Measurements from ENCODE around the gene SPART. TPM values are rescaled to one million over a fixed set of nuclear protein-coding genes. Genes with fewer than 3 reads are reported as not detected.

SPART gene
- total RNA-seq, 3 donors from 2014 or later (not counting 1 experiment from before 2014, with no cell fraction given), result 29.2 to 31.2 (median 30.6) TPM

DNA sequence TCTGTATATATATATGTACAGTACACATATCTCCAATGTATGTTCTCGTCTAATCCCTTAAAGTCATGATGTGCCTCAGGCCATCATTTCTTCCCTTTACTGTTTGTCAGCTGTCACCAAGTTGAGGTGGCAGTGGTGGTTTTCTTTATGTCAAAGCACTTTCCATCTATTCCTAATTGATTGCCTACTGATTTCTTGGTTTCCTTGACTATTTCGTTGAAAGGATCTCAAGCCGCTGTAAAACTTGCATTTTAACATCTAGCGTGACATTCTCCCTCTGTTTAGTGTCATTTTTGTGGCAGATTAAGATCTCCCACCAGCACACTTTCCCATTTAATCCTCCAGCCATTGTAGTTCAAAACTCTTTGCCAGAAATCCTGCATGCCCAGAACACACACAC is 25.0 kb upstream of the SPART start:
- Histone ChIP-seq H3K27me3 (ENCODE audit: control insufficient read depth, insufficient read depth, low read length) (no peaks in the 10 kb centered on the region), H3K4me1 (ENCODE audit: control insufficient read depth, insufficient read depth, low read length) (no peaks in the 10 kb centered on the region), H3K9me3 (ENCODE audit: control insufficient read depth, insufficient read depth, low read length) (no peaks in the 10 kb centered on the region), H3K36me3 (ENCODE audit: control insufficient read depth, insufficient read depth, low read length) (no peaks in the 10 kb centered on the region), H3K27ac (ENCODE audit: low read length) (no peak overlapping the region), H3K4me3 (ENCODE audit: low read length) (no peak overlapping the region)
- no peaks in the 10 kb centered on the region for H3K36me3 Mint-ChIP-seq
- DNase-seq (no peak), ATAC-seq (no peak)
- no peak overlapping the region for H3K4me3 Mint-ChIP-seq
- TF ChIP-seq, protein P1, sequence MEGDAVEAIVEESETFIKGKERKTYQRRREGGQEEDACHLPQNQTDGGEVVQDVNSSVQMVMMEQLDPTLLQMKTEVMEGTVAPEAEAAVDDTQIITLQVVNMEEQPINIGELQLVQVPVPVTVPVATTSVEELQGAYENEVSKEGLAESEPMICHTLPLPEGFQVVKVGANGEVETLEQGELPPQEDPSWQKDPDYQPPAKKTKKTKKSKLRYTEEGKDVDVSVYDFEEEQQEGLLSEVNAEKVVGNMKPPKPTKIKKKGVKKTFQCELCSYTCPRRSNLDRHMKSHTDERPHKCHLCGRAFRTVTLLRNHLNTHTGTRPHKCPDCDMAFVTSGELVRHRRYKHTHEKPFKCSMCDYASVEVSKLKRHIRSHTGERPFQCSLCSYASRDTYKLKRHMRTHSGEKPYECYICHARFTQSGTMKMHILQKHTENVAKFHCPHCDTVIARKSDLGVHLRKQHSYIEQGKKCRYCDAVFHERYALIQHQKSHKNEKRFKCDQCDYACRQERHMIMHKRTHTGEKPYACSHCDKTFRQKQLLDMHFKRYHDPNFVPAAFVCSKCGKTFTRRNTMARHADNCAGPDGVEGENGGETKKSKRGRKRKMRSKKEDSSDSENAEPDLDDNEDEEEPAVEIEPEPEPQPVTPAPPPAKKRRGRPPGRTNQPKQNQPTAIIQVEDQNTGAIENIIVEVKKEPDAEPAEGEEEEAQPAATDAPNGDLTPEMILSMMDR (IDR thresholded peaks at IDR 0.05), result no peak
- intact Hi-C loops (cut with micrococcal nuclease), result no loop called here
- no peak overlapping the region for H3K27ac Mint-ChIP-seq
- WGBS (ENCODE audit: insufficient coverage), result 97% methylated on average over 4 of the region's 4 CpGs
- no peaks in the 10 kb centered on the region for H3K4me1 Mint-ChIP-seq
- no peaks in the 10 kb centered on the region for H3K27me3 Mint-ChIP-seq (ENCODE audit: low read depth in 2 of 2)
- H3K9me3 Mint-ChIP-seq, result no peaks in the 10 kb centered on the region

DNA sequence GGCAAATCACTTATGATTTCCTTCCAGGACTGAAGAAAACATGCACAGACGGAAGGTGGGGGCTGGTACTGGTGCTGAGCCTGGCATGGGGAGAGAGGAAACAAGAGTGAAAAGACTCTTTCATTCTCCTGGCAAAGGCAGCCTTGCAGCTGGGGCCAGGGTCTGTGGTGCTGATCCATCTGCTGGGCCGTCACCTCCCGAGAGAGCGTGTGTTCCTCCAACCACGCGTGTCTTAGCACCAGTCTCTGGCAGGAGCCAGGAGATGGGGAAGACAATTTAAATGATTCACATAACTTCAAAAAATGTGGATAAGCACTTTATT is 23.9 kb upstream of the SPART start:
- no peak for ATAC-seq
- H3K27ac ChIP-seq (ENCODE audit: low read length), result no peak overlapping the region
- H3K4me3 ChIP-seq (ENCODE audit: low read length), result no peak overlapping the region
- Mint-ChIP-seq H3K36me3 (no peaks in the 10 kb centered on the region), H3K4me3 (no peak overlapping the region), H3K4me1 (no peaks in the 10 kb centered on the region), H3K27me3 (ENCODE audit: low read depth in 2 of 2) (no peaks in the 10 kb centered on the region), H3K27ac (no peak overlapping the region), H3K9me3 (no peaks in the 10 kb centered on the region)
- no peak for DNase-seq
- WGBS (ENCODE audit: insufficient coverage), result 93% methylated on average over 6 of the region's 6 CpGs
- TF ChIP-seq, protein P1 (IDR thresholded peaks at IDR 0.05), result no peak
- intact Hi-C loops (cut with micrococcal nuclease), result no loop called here
- H3K4me1 ChIP-seq (ENCODE audit: control insufficient read depth, insufficient read depth, low read length), result no peaks in the 10 kb centered on the region
- H3K27me3 ChIP-seq (ENCODE audit: control insufficient read depth, insufficient read depth, low read length), result no peaks in the 10 kb centered on the region
- H3K9me3 ChIP-seq (ENCODE audit: control insufficient read depth, insufficient read depth, low read length), result no peaks in the 10 kb centered on the region
- H3K36me3 ChIP-seq (ENCODE audit: control insufficient read depth, insufficient read depth, low read length), result no peaks in the 10 kb centered on the region

DNA sequence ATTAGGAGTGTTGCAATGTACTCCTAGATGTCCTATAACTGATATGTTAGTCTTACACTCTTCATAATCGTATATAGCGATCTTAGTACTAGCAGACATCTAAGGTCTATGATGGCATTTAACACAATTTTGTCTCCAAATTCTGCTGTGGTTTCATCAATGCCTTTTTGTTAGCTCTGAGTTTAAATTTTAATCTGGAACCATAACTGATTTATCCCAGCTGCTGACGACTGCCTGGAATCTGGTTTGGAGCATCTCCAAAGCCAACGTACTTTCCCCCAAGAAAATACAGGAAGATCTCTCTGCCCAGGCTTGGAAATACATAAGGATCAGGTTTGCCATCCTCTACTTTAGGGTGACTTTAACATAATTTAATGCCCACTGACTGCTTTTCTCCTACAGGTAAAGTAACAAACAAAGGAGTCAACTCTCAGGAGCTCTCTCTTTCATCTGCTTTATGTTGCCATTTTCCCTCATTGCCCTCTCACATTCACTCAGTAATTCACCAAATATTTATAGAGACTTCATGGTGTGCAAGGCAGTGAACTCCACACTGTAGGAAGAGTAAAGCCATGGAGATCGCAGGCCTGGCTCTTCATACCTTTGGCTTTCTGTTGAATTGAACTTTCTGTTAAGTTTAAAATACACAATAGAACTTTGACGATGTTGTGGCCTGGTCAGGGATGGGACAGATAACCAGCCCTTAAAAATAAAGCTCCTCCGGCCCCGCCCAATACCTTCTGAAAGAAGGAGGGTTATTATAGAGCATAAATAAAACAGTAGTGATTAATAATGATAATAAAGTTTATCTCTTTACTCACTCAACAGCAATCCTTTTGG is 23.3 kb upstream of the SPART start:
- Mint-ChIP-seq H3K27me3 (ENCODE audit: low read depth in 2 of 2) (no peaks in the 10 kb centered on the region), H3K36me3 (no peaks in the 10 kb centered on the region)

More for the DNA sequence above, 23.3 kb upstream of the SPART start:
- Histone ChIP-seq H3K36me3 (ENCODE audit: control insufficient read depth, insufficient read depth, low read length) (no peaks in the 10 kb centered on the region), H3K4me3 (ENCODE audit: low read length) (no peak overlapping the region), H3K27ac (ENCODE audit: low read length) (no peak overlapping the region), H3K9me3 (ENCODE audit: control insufficient read depth, insufficient read depth, low read length) (no peaks in the 10 kb centered on the region), H3K27me3 (ENCODE audit: control insufficient read depth, insufficient read depth, low read length) (no peaks in the 10 kb centered on the region), H3K4me1 (ENCODE audit: control insufficient read depth, insufficient read depth, low read length) (no peaks in the 10 kb centered on the region)
- DNase-seq, result no peak
- no peaks in the 10 kb centered on the region for H3K4me1 Mint-ChIP-seq
- TF ChIP-seq, protein P1 (IDR thresholded peaks at IDR 0.05), result no peak
- no peaks in the 10 kb centered on the region for H3K9me3 Mint-ChIP-seq
- intact Hi-C loops (cut with micrococcal nuclease), result no loop called here
- no peak for ATAC-seq
- 84% methylated on average over 6 of the region's 8 CpGs for WGBS (ENCODE audit: insufficient coverage)
- no peak overlapping the region for H3K27ac Mint-ChIP-seq
- no peak overlapping the region for H3K4me3 Mint-ChIP-seq
